Measurements from ENCODE around the gene KPNB1.
"Not testable (repeated sequence)": the region's sequence is repeated elsewhere in the genome, so short reads cannot be mapped to it uniquely, and the experiment has no call there.

KPNB1 gene

DNA sequence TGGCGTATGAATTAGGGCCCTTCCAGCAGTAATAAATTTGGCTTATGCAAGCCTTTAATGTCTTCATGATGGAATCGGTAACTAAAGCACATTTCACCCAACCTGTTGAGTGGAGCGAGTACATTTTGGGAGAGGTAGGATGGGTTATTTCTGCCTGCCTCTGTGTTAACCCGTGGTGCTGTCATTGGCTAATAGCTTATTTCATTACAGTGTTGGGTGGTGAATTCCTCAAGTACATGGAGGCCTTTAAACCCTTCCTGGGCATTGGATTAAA, 26.4 kb downstream of the KPNB1 start:
- Mint-ChIP-seq H3K9me3 (no peaks in the 10 kb centered on the region), H3K36me3 (ENCODE audit: low read depth) (peaks cover 100% of the 10 kb centered on the region), H3K4me1 (ENCODE audit: low read depth) (peaks cover 4% of the 10 kb centered on the region), H3K27ac (no peak overlapping the region), H3K4me3 (no peak overlapping the region), H3K27me3 (no peaks in the 10 kb centered on the region)
- intact Hi-C loops (cut with micrococcal nuclease) = no loop called here

DNA sequence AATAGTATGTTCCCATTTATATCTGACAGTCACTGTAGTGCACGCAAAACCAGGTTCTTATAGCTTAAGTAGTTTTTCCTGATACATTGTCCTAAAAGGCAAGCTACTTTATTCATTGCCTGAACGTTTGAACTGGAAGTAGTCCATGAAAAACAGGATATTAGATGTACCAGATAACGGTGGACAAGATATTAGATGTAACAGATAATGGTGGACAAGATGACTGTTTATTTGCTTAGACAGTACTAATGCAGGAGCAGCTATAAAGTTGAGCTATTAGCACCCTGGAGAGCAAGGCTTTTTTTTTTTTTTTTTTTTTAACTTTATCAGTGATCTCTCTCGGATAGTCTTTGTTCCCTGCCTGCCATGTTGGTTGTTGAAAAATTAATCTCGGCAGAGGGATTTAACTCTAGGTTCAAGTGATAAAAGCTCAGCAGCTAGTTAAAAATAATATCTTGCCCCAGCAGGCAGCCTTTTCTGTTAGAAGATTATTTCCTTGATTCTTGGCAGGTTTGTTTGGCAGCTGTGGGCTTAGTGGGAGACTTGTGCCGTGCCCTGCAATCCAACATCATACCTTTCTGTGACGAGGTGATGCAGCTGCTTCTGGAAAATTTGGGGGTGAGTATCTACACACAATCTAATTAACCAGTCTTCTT, 26.9 kb downstream of the KPNB1 start:
- H3K4me1 Mint-ChIP-seq (ENCODE audit: low read depth) = peaks cover 4% of the 10 kb centered on the region

DNA sequence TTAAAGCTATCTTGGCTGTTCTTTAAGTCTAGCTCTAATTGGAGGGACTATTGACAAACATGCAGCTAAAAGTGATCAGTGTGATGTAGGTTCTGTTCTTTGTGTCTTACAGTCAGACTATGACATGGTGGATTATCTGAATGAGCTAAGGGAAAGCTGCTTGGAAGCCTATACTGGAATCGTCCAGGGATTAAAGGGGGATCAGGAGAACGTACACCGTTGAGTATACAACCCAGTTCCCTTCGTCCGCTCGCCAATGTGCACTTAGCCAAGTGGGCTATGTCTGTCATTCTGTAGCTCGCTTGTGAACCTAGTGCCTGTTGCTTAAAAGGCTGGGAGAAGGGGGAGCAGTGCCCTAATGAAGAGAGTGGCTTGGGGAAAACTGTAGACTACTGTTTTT, 28.5 kb downstream of the KPNB1 start:
- Mint-ChIP-seq H3K9me3 (no peaks in the 10 kb centered on the region), H3K27me3 (no peaks in the 10 kb centered on the region), H3K4me3 (no peak overlapping the region), H3K27ac (no peak overlapping the region), H3K36me3 (ENCODE audit: low read depth) (peaks cover 100% of the 10 kb centered on the region), H3K4me1 (ENCODE audit: low read depth) (peaks cover 4% of the 10 kb centered on the region)
- intact Hi-C loops (cut with micrococcal nuclease) = no loop called here

More for the DNA sequence above, 26.9 kb downstream of the KPNB1 start:
- Mint-ChIP-seq H3K9me3 (no peaks in the 10 kb centered on the region), H3K4me3 (no peak overlapping the region), H3K27ac (no peak overlapping the region), H3K27me3 (no peaks in the 10 kb centered on the region), H3K36me3 (ENCODE audit: low read depth) (peaks cover 100% of the 10 kb centered on the region)
- intact Hi-C loops (cut with micrococcal nuclease) = no loop called here

DNA sequence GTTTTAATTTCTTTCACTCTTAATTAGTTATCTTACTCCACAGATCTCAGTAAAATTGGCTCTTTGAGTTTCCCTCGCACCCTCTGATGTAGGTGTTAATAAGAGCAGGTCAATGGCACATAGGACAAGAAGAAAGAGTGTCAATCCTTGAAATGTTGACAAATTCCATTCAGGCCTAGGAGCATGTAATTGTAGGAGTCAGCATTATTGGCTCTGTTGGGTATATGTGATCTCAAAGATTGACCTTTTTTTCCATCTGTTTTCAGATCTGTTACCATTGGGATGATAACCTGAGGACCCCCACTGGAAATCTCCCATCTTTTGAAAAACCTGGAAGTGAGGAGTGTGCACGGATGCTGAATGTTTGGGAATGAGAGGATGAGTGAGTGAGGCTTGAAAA, 32.4 kb downstream of the KPNB1 start:
- Mint-ChIP-seq H3K36me3 (ENCODE audit: low read depth) (peaks cover 96% of the 10 kb centered on the region), H3K4me1 (ENCODE audit: low read depth) (peaks cover 25% of the 10 kb centered on the region), H3K27me3 (no peaks in the 10 kb centered on the region), H3K4me3 (no peak overlapping the region), H3K27ac (no peak overlapping the region), H3K9me3 (no peaks in the 10 kb centered on the region)
- intact Hi-C loops (cut with micrococcal nuclease) = no loop called here

DNA sequence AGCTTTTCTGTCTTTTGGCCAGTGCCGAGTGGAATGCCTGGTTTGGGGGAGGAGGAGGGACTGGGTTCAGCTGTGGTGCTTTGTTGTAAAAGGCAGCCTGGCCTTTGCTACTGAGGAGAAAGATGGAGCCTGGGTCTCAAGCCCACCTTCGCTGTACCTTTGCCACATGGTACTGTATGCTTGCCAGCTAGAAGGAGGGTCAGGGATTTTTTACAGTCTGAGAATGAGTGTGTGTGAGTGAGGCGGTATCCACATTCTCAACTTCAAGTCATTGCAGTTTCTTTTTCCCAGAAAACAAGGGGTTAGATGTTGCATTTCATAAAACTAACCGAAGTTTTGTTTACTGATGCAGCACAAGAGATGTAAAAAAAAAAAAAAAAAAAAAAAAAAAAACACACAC, 33.0 kb downstream of the KPNB1 start:
- H3K36me3 Mint-ChIP-seq (ENCODE audit: low read depth) = peaks cover 90% of the 10 kb centered on the region
- H3K4me3 Mint-ChIP-seq; H3K27ac Mint-ChIP-seq; intact Hi-C loops (cut with micrococcal nuclease); H3K27me3 Mint-ChIP-seq; H3K9me3 Mint-ChIP-seq: not testable (repeated sequence)
- H3K4me1 Mint-ChIP-seq (ENCODE audit: low read depth) = peaks cover 31% of the 10 kb centered on the region

DNA sequence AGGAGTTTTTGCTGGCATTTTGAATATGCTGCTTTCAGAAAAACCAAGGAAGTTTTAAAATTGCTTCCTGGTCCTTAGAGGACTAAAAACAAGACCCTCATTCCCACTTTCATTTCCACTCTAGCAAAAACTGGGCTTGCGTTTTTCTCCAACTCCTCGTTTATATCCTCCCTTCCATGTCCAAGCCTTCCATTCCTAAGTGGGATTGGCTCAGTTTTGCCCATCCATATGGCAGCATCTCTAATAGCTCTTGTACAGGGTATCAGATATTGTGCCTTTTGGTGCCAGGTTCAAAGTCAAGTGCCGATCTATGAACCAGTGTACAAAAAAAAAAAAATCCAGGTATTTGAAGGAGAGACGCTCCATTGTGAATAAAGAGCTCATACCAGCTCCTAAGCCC, 34.3 kb downstream of the KPNB1 start:
- Mint-ChIP-seq H3K36me3 (ENCODE audit: low read depth) (peaks cover 83% of the 10 kb centered on the region), H3K4me3 (no peak overlapping the region), H3K27me3 (no peaks in the 10 kb centered on the region), H3K4me1 (ENCODE audit: low read depth) (peaks cover 32% of the 10 kb centered on the region), H3K27ac (no peak overlapping the region), H3K9me3 (no peaks in the 10 kb centered on the region)
- intact Hi-C loops (cut with micrococcal nuclease) = no loop called here

DNA sequence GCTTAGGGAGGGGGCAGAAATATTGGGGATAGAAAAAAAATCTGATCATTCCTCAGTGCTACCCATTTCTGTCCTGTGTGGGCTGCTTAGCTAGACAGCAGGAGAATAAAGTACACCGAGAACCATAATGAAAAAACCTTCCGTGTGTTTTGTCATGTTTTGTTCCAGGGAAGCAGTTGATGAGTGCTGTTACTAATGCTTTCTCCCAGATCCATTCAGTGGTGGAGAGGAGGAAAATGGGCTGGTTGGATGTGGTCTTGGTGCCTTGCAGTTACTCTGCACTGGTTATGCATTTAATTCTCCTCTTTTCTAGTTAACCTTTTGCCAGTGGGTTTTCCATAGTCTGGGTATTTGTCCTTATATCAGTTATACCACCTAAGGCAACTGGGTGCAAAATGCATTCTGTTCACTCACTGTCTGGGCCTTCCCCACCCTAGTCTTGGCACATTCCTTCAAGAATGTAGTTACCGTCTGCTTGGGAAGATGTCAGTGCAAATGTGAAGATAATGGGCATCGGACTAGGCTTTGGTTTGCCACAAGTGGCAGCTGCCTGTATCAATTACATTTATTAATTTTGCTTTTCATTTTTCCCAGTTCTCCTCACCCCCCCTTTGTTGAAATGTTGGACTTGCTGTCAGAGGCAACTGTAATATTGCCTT, 34.9 kb downstream of the KPNB1 start:
- Mint-ChIP-seq H3K27me3 (no peaks in the 10 kb centered on the region), H3K36me3 (ENCODE audit: low read depth) (peaks cover 76% of the 10 kb centered on the region), H3K4me1 (ENCODE audit: low read depth) (peaks cover 32% of the 10 kb centered on the region), H3K27ac (no peak overlapping the region), H3K4me3 (no peak overlapping the region), H3K9me3 (no peaks in the 10 kb centered on the region)
- intact Hi-C loops (cut with micrococcal nuclease) = no loop called here

DNA sequence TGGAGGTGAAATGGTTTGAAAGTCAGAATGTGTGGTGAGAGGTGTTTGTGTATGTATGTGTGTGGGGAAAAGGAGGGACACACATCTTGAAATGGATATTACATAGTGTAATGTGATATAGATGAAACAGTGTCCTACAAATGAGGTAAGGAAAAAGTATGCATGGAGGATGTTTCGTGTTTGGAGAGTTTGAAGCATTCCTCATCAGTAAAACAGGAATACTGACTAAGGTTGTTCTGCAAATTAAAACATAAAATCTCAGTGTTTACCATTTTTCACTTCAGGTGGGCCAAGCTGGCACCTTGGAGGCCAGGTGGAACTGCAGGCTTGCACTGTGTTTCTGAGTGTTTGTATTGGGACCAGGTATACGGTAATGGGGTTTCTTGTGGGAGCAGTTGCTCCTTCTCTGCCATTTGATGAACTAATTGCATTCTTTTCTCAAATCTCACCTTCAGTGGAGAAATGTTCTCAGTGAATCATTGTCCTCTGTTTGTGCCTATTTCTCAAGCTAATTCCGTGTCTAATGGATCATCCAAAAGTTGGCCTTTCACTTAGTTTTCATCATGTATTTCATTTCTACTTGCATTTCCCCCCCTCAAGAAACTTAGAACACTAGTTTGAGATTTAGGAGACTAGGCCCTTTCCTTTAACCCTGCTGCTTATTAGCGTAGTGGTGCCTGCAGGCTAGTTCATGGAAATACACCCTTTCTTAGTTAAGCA, 36.0 kb downstream of the KPNB1 start:
- intact Hi-C loops (cut with micrococcal nuclease) = no loop called here
- H3K36me3 Mint-ChIP-seq (ENCODE audit: low read depth) = peaks cover 66% of the 10 kb centered on the region
- H3K27ac Mint-ChIP-seq = no peak overlapping the region

DNA sequence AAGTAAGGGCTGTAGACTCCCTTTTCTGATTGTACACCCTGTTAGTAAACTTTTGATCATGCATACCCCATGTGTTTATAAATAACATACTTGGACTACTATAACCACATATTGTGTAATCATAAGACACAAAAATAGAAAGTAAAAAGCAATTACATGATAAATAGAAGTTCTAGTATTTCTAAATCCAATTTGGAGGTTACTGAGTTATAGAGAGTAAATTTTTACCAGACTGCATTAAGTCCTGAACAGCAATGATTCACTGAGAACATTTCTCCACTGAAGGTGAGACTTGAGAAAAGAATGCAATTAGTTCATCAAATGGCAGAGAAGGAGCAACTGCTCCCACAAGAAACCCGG, 36.5 kb downstream of the KPNB1 start:
- no peak overlapping the region for H3K27ac Mint-ChIP-seq
- intact Hi-C loops (cut with micrococcal nuclease) = no loop called here
- peaks cover 2% of the 10 kb centered on the region for H3K27me3 Mint-ChIP-seq
- peaks cover 61% of the 10 kb centered on the region for H3K36me3 Mint-ChIP-seq (ENCODE audit: low read depth)
- no peak overlapping the region for H3K4me3 Mint-ChIP-seq
- H3K9me3 Mint-ChIP-seq = no peaks in the 10 kb centered on the region
- peaks cover 38% of the 10 kb centered on the region for H3K4me1 Mint-ChIP-seq (ENCODE audit: low read depth)

More for the DNA sequence above, 36.0 kb downstream of the KPNB1 start:
- no peaks in the 10 kb centered on the region for H3K9me3 Mint-ChIP-seq
- H3K27me3 Mint-ChIP-seq = peaks cover 2% of the 10 kb centered on the region
- no peak overlapping the region for H3K4me3 Mint-ChIP-seq
- peaks cover 37% of the 10 kb centered on the region for H3K4me1 Mint-ChIP-seq (ENCODE audit: low read depth)

DNA sequence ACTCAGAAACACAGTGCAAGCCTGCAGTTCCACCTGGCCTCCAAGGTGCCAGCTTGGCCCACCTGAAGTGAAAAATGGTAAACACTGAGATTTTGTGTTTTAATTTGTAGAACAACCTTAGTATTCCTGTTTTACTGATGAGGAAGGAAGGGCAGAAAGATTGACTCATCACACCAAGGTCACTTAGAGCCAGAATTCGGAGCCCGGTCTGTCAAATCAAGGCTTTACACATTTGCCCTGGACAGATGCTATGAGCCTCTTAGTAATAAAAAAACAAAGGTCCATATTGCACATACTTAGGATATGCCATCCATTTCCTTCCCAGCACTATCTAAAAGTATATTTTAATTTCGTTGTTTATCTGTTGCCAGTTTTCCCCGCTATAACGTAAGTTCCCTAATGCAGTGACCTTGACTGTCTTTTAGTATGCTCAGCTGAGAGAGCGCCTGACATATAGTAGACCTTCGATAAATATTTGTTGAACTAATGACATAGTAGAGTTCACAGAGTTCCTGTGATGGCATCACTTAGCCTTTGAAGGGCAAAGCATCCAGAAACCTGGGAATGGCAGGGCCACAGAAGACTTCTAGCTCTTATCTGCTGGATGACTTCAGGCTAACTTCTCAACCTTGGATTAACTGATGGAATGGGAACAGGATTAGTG, 37.1 kb downstream of the KPNB1 start:
- H3K27me3 Mint-ChIP-seq = peaks cover 7% of the 10 kb centered on the region
- no peak overlapping the region for H3K27ac Mint-ChIP-seq
- H3K4me1 Mint-ChIP-seq (ENCODE audit: low read depth) = peaks cover 43% of the 10 kb centered on the region
- intact Hi-C loops (cut with micrococcal nuclease) = no loop called here
- no peaks in the 10 kb centered on the region for H3K9me3 Mint-ChIP-seq
- peaks cover 55% of the 10 kb centered on the region for H3K36me3 Mint-ChIP-seq (ENCODE audit: low read depth)
- H3K4me3 Mint-ChIP-seq = no peak overlapping the region

DNA sequence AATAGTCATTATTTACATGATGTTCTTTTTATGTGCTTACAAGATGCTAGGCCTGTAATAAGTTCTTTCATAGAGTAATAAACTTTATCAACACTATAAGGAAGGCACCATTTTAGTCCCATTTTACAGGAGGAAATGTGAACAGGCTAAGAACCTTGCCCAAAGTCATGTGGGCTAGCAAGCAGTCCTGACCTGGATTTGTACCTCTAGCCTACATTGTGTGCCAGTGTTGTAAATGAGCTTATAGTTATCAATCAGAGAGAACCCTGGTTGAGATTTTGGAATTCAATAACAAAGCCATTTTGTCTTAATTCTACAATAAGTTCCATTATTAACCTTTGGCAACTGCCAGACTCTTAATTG, 37.6 kb downstream of the KPNB1 start:
- intact Hi-C loops (cut with micrococcal nuclease) = no loop called here
- H3K27me3 Mint-ChIP-seq = peaks cover 9% of the 10 kb centered on the region
- H3K9me3 Mint-ChIP-seq = no peaks in the 10 kb centered on the region
- H3K27ac Mint-ChIP-seq = no peak overlapping the region
- H3K4me1 Mint-ChIP-seq (ENCODE audit: low read depth) = peaks cover 45% of the 10 kb centered on the region
- peaks cover 50% of the 10 kb centered on the region for H3K36me3 Mint-ChIP-seq (ENCODE audit: low read depth)
- H3K4me3 Mint-ChIP-seq = no peak overlapping the region

DNA sequence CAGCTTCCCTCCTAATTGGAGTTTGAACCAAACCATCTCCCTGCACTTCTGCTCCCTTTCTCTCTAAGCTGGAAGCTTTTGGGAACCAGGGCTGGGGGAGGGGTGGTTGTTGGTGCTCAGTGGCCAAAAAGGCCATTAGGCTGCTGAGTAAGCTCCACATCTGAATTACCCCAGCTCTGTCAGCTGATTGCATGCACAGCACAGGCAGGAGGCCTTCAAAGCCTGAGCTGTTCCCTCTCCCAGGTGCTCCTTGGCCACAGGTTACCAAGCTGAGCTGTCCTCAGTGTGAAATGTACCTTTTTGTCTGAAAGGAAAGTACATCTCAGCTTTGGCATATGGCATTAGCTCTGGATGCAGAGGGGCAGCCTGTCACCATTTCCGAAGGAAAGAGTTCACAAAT, 38.0 kb downstream of the KPNB1 start:
- Mint-ChIP-seq H3K27ac (no peak overlapping the region), H3K4me3 (no peak overlapping the region)
- intact Hi-C loops (cut with micrococcal nuclease) = no loop called here

DNA sequence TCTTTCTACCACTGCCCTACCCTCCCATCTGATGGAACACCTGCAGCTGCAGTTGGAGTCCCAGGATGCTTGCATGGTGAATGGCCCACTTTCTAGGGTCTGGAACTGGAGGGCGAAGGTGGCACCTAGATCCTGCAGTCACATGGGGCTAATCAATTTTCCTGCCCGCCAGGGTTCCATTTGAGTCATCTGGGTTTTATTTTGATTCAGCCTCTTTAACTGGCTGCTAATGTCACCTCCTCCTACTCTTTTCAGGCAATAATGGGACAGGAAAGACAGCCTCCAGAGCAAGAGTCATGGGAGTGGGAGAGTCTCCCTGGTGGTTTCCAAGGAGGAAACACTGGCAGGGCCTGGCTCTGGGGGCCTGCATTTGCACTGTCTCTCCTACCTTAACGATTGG, 40.4 kb downstream of the KPNB1 start:
- H3K27ac Mint-ChIP-seq = no peak overlapping the region

More for the DNA sequence above, 38.0 kb downstream of the KPNB1 start:
- H3K36me3 Mint-ChIP-seq (ENCODE audit: low read depth) = peaks cover 46% of the 10 kb centered on the region
- H3K4me1 Mint-ChIP-seq (ENCODE audit: low read depth) = peaks cover 50% of the 10 kb centered on the region
- peaks cover 13% of the 10 kb centered on the region for H3K27me3 Mint-ChIP-seq
- H3K9me3 Mint-ChIP-seq = no peaks in the 10 kb centered on the region

DNA sequence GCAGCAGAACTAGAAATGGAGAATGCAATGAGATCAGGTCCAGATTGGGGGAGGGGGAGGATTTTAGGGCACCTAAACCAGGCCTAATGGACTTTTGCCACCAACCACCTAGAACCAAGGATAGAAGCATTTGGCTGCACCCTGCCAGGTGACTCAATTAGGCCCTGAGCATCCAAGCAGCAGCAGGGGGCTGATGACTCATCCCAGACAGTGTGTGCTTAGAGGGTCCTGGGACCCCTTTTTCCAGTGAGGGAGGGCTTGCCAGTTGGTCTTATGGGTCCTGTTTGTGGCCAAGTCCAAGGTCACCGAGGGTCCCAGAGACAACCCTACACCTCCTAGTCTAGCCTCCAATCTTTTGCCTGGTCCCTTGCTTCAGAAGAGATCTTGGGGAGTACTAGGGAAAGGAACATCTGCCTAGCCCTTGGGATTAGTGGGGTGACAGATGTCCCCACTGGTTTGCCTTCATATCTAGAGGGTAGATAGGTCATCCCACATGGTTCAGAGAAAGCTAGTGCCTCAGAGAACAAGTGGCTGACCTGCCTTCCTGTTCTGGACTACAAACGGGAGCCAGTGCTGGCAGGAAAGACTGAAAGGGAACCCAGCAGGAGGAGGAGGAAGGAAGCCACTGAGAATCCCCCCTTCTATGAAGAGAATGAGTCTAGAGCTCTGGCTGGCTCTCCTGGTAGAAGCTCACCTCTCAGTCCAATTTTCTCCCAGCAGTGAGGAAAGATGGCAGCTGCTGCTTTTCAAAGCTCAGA, 42.6 kb downstream of the KPNB1 start:
- Mint-ChIP-seq H3K27ac (no peak overlapping the region), H3K4me1 (ENCODE audit: low read depth) (peaks cover 63% of the 10 kb centered on the region), H3K9me3 (no peaks in the 10 kb centered on the region), H3K27me3 (peaks cover 21% of the 10 kb centered on the region), H3K4me3 (no peak overlapping the region), H3K36me3 (ENCODE audit: low read depth) (peaks cover 38% of the 10 kb centered on the region)
- intact Hi-C loops (cut with micrococcal nuclease) = no loop called here

More for the DNA sequence above, 40.4 kb downstream of the KPNB1 start:
- intact Hi-C loops (cut with micrococcal nuclease) = no loop called here
- H3K4me3 Mint-ChIP-seq = no peak overlapping the region
- H3K27me3 Mint-ChIP-seq = peaks cover 21% of the 10 kb centered on the region
- H3K4me1 Mint-ChIP-seq (ENCODE audit: low read depth) = peaks cover 63% of the 10 kb centered on the region
- H3K36me3 Mint-ChIP-seq (ENCODE audit: low read depth) = peaks cover 32% of the 10 kb centered on the region
- H3K9me3 Mint-ChIP-seq = no peaks in the 10 kb centered on the region

Data from dendritic cell treated with granulocyte-macrophage colony-stimulating factor and Interleukin-4, amounts not matched to agents 40 ng/mL and 50 ng/mL, for 4 days (primary cell).